Measurements from ENCODE around the gene TRIP11. TPM values are rescaled to one million over a fixed set of nuclear protein-coding genes. Genes with fewer than 3 reads are reported as not detected.

The TRIP11 gene
- total and polyA plus RNA-seq, 4 donors = 4.3 to 28.4 (median 16.6) TPM

DNA sequence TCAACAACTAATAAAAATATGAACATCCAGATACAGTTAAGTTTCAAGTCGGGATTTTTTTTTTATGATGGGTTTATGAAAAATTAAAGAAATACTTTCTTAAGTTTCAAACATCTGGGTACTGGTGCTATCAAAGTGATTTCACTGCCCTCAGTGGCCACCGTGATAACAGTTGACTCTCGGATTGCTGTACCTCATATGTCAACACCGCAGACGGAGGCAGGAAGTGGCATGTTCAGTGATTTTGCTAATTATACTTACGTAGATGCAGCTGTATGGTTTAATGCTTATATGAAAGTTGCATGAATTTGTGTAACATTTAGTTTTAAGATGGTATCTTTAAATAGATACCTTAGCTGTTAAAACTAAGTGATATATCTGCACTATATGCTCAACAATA lies 71.6 kb downstream of the TRIP11 start:
- no peak for DNase-seq (ENCODE audit: low spot score)
- Histone ChIP-seq H3K9me3 (ENCODE audit: control insufficient read depth in 4 of 4, low read length in 3 of 4) (no peaks in the 10 kb centered on the region), H3K4me1 (ENCODE audit: control insufficient read depth in 4 of 4, insufficient read depth in 4 of 4, low read length in 3 of 4) (no peaks in the 10 kb centered on the region), H3K9ac (ENCODE audit: low read depth in 1 of 2, low read length in 2 of 2) (no peak overlapping the region), H3K27me3 (ENCODE audit: control insufficient read depth in 4 of 4, insufficient read depth in 4 of 4, low read length in 3 of 4) (no peaks in the 10 kb centered on the region), H3K4me3 (ENCODE audit: low read depth in 1 of 3, low read length in 3 of 3) (no peak overlapping the region), H3K36me3 (ENCODE audit: control insufficient read depth in 4 of 4, insufficient read depth in 3 of 4, low read depth in 1 of 4, low read length in 3 of 4) (peaks cover 5 to 27% (median 19%) of the 10 kb centered on the region in 4 donors), H3K27ac (ENCODE audit: low read depth in 1 of 2, low read length in 2 of 2) (no peak overlapping the region)
- WGBS = 75% methylated on average over 6 of the region's 6 CpGs
- no peak for TF ChIP-seq REST (IDR thresholded peaks at IDR 0.05)
- TF ChIP-seq FOXA1 (IDR thresholded peaks at IDR 0.05) = no peak
- TF ChIP-seq, protein P1, sequence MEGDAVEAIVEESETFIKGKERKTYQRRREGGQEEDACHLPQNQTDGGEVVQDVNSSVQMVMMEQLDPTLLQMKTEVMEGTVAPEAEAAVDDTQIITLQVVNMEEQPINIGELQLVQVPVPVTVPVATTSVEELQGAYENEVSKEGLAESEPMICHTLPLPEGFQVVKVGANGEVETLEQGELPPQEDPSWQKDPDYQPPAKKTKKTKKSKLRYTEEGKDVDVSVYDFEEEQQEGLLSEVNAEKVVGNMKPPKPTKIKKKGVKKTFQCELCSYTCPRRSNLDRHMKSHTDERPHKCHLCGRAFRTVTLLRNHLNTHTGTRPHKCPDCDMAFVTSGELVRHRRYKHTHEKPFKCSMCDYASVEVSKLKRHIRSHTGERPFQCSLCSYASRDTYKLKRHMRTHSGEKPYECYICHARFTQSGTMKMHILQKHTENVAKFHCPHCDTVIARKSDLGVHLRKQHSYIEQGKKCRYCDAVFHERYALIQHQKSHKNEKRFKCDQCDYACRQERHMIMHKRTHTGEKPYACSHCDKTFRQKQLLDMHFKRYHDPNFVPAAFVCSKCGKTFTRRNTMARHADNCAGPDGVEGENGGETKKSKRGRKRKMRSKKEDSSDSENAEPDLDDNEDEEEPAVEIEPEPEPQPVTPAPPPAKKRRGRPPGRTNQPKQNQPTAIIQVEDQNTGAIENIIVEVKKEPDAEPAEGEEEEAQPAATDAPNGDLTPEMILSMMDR (IDR thresholded peaks at IDR 0.05; ENCODE audit: low read depth, low read length, missing input control) = no peak
- no peak for TF ChIP-seq HNF4G (IDR thresholded peaks at IDR 0.05)
- no peak for TF ChIP-seq ZBTB33 (IDR thresholded peaks at IDR 0.05)
- TF ChIP-seq RXRA (IDR thresholded peaks at IDR 0.05) = no peak
- no peak for TF ChIP-seq YY1 (IDR thresholded peaks at IDR 0.05)
- no peak for TF ChIP-seq EGR1 (IDR thresholded peaks at IDR 0.05; ENCODE audit: low read depth in 2 of 2)
- no peak for TF ChIP-seq HNF4A (conservative IDR thresholded peaks at IDR 0.05)
- TF ChIP-seq JUND (IDR thresholded peaks at IDR 0.05) = no peak
- TF ChIP-seq TAF1 (conservative IDR thresholded peaks at IDR 0.05) = no peak
- TF ChIP-seq NR2F2 (IDR thresholded peaks at IDR 0.05) = no peak
- no peak for TF ChIP-seq FOXA2 (IDR thresholded peaks at IDR 0.05)
- no peak for TF ChIP-seq MAX (IDR thresholded peaks at IDR 0.05)

DNA sequence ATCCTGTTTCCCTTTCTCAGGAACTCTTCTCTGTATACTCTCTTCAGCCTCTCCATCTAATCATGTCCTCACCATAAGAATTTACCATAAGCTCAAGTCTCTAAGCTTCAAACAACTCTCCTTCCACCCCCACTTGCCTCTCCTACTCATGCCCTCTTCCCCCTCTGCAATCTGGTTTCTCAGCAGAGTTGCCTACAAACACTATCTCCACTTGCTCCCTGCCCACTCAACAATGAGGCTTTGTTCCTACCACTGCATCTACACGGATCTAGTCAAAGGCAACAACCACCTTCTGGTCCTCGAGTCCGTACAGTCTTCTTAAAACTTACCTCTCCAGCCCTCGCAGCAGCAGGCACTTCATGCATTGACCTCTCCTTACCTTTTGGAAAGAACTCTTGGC lies 75.1 kb downstream of the TRIP11 start:
- Histone ChIP-seq H3K9ac (ENCODE audit: low read depth in 1 of 2, low read length in 2 of 2) (no peak overlapping the region), H3K27me3 (ENCODE audit: control insufficient read depth in 4 of 4, insufficient read depth in 4 of 4, low read length in 3 of 4) (no peaks in the 10 kb centered on the region), H3K27ac (ENCODE audit: low read depth in 1 of 2, low read length in 2 of 2) (no peak overlapping the region), H3K36me3 (ENCODE audit: control insufficient read depth in 4 of 4, insufficient read depth in 3 of 4, low read depth in 1 of 4, low read length in 3 of 4) (peaks cover 5 to 17% (median 12%) of the 10 kb centered on the region in 4 donors), H3K9me3 (ENCODE audit: control insufficient read depth in 4 of 4, low read length in 3 of 4) (no peaks in the 10 kb centered on the region), H3K4me1 (ENCODE audit: control insufficient read depth in 4 of 4, insufficient read depth in 4 of 4, low read length in 3 of 4) (no peaks in the 10 kb centered on the region), H3K4me3 (ENCODE audit: low read depth in 1 of 3, low read length in 3 of 3) (no peak overlapping the region)
- WGBS = 74% methylated on average over 4 of the region's 4 CpGs
- DNase-seq (ENCODE audit: low spot score) = no peak
- TF ChIP-seq REST (IDR thresholded peaks at IDR 0.05) (no peak), RAD21 (IDR thresholded peaks at IDR 0.05) (no peak), NR2F2 (IDR thresholded peaks at IDR 0.05) (no peak), YY1 (IDR thresholded peaks at IDR 0.05) (no peak), ZBTB33 (IDR thresholded peaks at IDR 0.05) (no peak), RXRA (IDR thresholded peaks at IDR 0.05) (no peak), JUND (IDR thresholded peaks at IDR 0.05) (no peak), HNF4G (IDR thresholded peaks at IDR 0.05) (no peak), FOXA1 (IDR thresholded peaks at IDR 0.05) (no peak), TAF1 (conservative IDR thresholded peaks at IDR 0.05) (no peak), MAX (IDR thresholded peaks at IDR 0.05) (no peak), SP1 (IDR thresholded peaks at IDR 0.05) (no peak), EGR1 (IDR thresholded peaks at IDR 0.05; ENCODE audit: low read depth in 2 of 2) (no peak), FOXA2 (IDR thresholded peaks at IDR 0.05) (no peak), HNF4A (conservative IDR thresholded peaks at IDR 0.05) (no peak), GABPA (IDR thresholded peaks at IDR 0.05 in 1 of 2, conservative IDR thresholded peaks at IDR 0.05 in 1 of 2) (no peak)

All from liver (tissue), 9 donors.